Endothelial cell of umbilical vein (primary cell): Measurements from ENCODE around the gene CDK19. TPM values are rescaled to one million over a fixed set of nuclear protein-coding genes. Genes with fewer than 3 reads are reported as not detected.

Experiments used
- BruUV-seq: library from RNA; stranded (reverse); fragments of 400-500 nt; replicated peaks from 2 replicates; lab custom pipeline; 2021; lab: Mats Ljungman, UMichigan
- CTCF ChIA-PET: fragments of 300-600, 350-600 bp; sonication (Branson Sonifier 250); formaldehyde crosslinking; loops from one replicate; lab custom pipeline; 2021; ENCODE audit warnings: antibody characterized with exemption, inconsistent platforms; lab: Charles Lee
- POLR2A ChIA-PET: fragments of 300-600, 350-600 bp; sonication (Branson Sonifier 250); formaldehyde crosslinking; loops from one replicate; lab custom pipeline; 2021; ENCODE audit warnings: antibody characterized with exemption, inconsistent platforms; lab: Charles Lee
- DNase-seq: peaks from one replicate; pipeline ENCODE4 v3.0.0-alpha.2; 2011; ENCODE audit warnings: low read depth, low spot score
- FAIRE-seq: peaks from 2 replicates; lab custom pipeline; 2011; peaks lifted over from hg19 to GRCh38; lab: Jason Lieb, UNC
- H2AFZ ChIP-seq: 2 replicates; pipeline ENCODE4 v1.6.0; 2012; ENCODE audit warnings: low read depth, low read length, control low read depth, inconsistent platforms
- H3K27ac ChIP-seq: 2 replicates; pipeline ENCODE4 v1.5.1; 2011; ENCODE audit warnings: low read depth, mild to moderate bottlenecking, control low read depth, low read length, moderate library complexity; ENCODE audit not compliant: insufficient read depth
- H3K27me3 ChIP-seq, 2 experiments: 2 replicates each; pipeline versions ENCODE4 v1.6.0 to v1.6.1; 2011; ENCODE audit warnings: low read length in 2 of 2, mixed read lengths in 1 of 2; ENCODE audit not compliant: control insufficient read depth in 2 of 2, insufficient read depth in 2 of 2
- H3K36me3 ChIP-seq, 2 experiments: 2 replicates in 1 of 2; 3 replicates in 1 of 2; pipeline ENCODE4 v1.5.1; 2011; ENCODE audit warnings: low read length in 2 of 2, mild to moderate bottlenecking in 1 of 2, moderate library complexity in 1 of 2; ENCODE audit not compliant: control insufficient read depth in 2 of 2, insufficient read depth in 2 of 2; ENCODE audit errors: extremely low read depth in 1 of 2
- H3K4me1 ChIP-seq: 3 replicates; pipeline ENCODE4 v1.5.1; 2011; ENCODE audit warnings: mild to moderate bottlenecking, low read length; ENCODE audit not compliant: control insufficient read depth, insufficient read depth; ENCODE audit errors: extremely low read depth
- H3K4me2 ChIP-seq: 2 replicates; pipeline ENCODE4 v1.6.1; 2011; ENCODE audit warnings: low read length, control low read depth, mixed read lengths; ENCODE audit not compliant: insufficient read depth
- H3K4me3 ChIP-seq, 3 experiments: fragments of 200-600 bp in 1 of 3; sonication (generic), shearing (Covaris generic) in 1 of 3; replicated peaks in 1 of 3; 2 replicates each; pipeline ENCODE4 v1.5.1; 2011 to 2016; ENCODE audit warnings: control low read depth in 3 of 3, low read length in 3 of 3, mild to moderate bottlenecking in 2 of 3, inconsistent platforms in 1 of 3, low read depth in 1 of 3, moderate library complexity in 1 of 3; ENCODE audit not compliant: insufficient read depth in 1 of 3
- H3K79me2 ChIP-seq: 2 replicates; pipeline ENCODE4 v1.6.0; 2012; ENCODE audit warnings: low read length, inconsistent platforms; ENCODE audit not compliant: control insufficient read depth, insufficient read depth
- H3K9ac ChIP-seq: replicated peaks from 2 replicates; pipeline ENCODE3; 2011; ENCODE audit warnings: low read length, control low read depth; ENCODE audit not compliant: insufficient read depth; ENCODE audit errors: extremely low read depth
- H3K9me1 ChIP-seq: replicated peaks from 3 replicates; pipeline ENCODE4 v1.6.0; 2011; ENCODE audit warnings: mild to moderate bottlenecking, low read length; ENCODE audit not compliant: control insufficient read depth, insufficient read depth; ENCODE audit errors: extremely low read depth
- H3K9me3 ChIP-seq: replicated peaks from 2 replicates; pipeline ENCODE4 v1.5.1; 2012; ENCODE audit warnings: low read length, inconsistent platforms; ENCODE audit not compliant: control insufficient read depth, insufficient read depth
- H4K20me1 ChIP-seq: replicated peaks from 2 replicates; pipeline ENCODE3; 2011; ENCODE audit warnings: mild to moderate bottlenecking, low read length; ENCODE audit not compliant: control insufficient read depth, insufficient read depth; ENCODE audit errors: extremely low read depth
- CTCF ChIP-seq, 2 donors: IDR thresholded peaks; 1 replicate in 1 of 2; 2 replicates in 1 of 2; pipeline ENCODE4 v1.5.1; 2011; ENCODE audit warnings: low read length in 2 of 2, mild to moderate bottlenecking in 2 of 2, moderate library complexity in 2 of 2, control low read depth in 1 of 2, inconsistent platforms in 1 of 2, low read depth in 1 of 2; ENCODE audit not compliant: insufficient read depth in 1 of 2; ENCODE audit errors: extremely low read depth in 1 of 2
- EZH2 ChIP-seq: IDR thresholded peaks from 2 replicates; pipeline ENCODE4 v1.6.1; 2012; ENCODE audit warnings: borderline replicate concordance, low read depth, mild to moderate bottlenecking, moderate library complexity, low read length, inconsistent platforms; ENCODE audit not compliant: severe bottlenecking
- FOS ChIP-seq: IDR thresholded peaks from 2 replicates; pipeline ENCODE4 v1.6.1; 2011; ENCODE audit warnings: mild to moderate bottlenecking, low read length, moderate library complexity, borderline replicate concordance; ENCODE audit not compliant: insufficient read depth
- GATA2 ChIP-seq: IDR thresholded peaks from 2 replicates; pipeline ENCODE4 v1.7.0; 2011; ENCODE audit warnings: low read depth, mild to moderate bottlenecking, moderate library complexity, mixed read lengths, low read length; ENCODE audit not compliant: insufficient read length, insufficient read depth
- JUN ChIP-seq: IDR thresholded peaks from 2 replicates; pipeline ENCODE4 v1.6.1; 2011; ENCODE audit warnings: borderline replicate concordance, low read depth; ENCODE audit not compliant: insufficient read length, insufficient read depth
- MAX ChIP-seq: IDR thresholded peaks from 2 replicates; pipeline ENCODE4 v1.6.1; 2011; ENCODE audit not compliant: insufficient read depth, insufficient read length
- MYC ChIP-seq: IDR thresholded peaks from one replicate; pipeline ENCODE4 v1.6.1; 2011; ENCODE audit warnings: mild to moderate bottlenecking, low read depth, low read length
- POLR2A ChIP-seq: IDR thresholded peaks from 2 replicates; pipeline ENCODE4 v1.6.1; 2012; ENCODE audit warnings: low read depth, mild to moderate bottlenecking, control low read depth, low read length
- POLR2AphosphoS5 ChIP-seq: IDR thresholded peaks from 2 replicates; pipeline ENCODE4 v1.6.1; 2012; ENCODE audit warnings: low read depth, mild to moderate bottlenecking, control low read depth, low read length, moderate library complexity; ENCODE audit not compliant: insufficient read depth
- dilution Hi-C: fragments of 300-500 bp; cut with MboI; formaldehyde crosslinking; loops from one replicate; pipeline ENCODE4 v1.15.0; 2019; ENCODE audit warnings: low sequenced_read_pairs; ENCODE audit not compliant: extremely low pct_ligation_motif_present
- intact Hi-C: fragments of 100-400 bp; cut with micrococcal nuclease; formaldehyde crosslinking; loops from one replicate; pipeline ENCODE4 v1.10.0; 2022
- polyA plus RNA-seq, 4 experiments: library from polyadenylated mRNA; depleted of rRNA in 3 of 4; stranded (reverse) in 3 of 4; unstranded in 1 of 4; fragments of >200 nt; gene quantifications; 2 replicates each; pipeline versions ENCODE4 v1.2.1 to v1.2.3, GENCODE V29; 2011 to 2012; ENCODE audit warnings: missing spikeins in 1 of 4
- total RNA-seq: library from RNA; stranded (reverse); gene quantifications from 2 replicates; pipeline ENCODE4 v1.2.3, GENCODE V29; 2021

The CDK19 gene
- total and polyA plus RNA-seq, 2 donors (not counting 3 experiments of a cell fraction or from before 2014, with no cell fraction given): 4.6 to 12.1 TPM

- CTCF ChIA-PET: interaction anchor here (2.3 kb wide), 1 partner anchor 13 kb away, joined by 6 read pairs; no protein-coding TSS in a partner anchor
- FAIRE-seq: no peak
Measured at GRCh38 chr6:110746680-110747079, 68.6 kb downstream of the CDK19 start.

More at GRCh38 chr6:110746680-110747079, 68.6 kb downstream of the CDK19 start:
- Histone ChIP-seq H3K4me1 (no peaks in the 10 kb centered on the region), H3K9me1 (no peaks in the 10 kb centered on the region), H3K27me3 (no peaks in the 10 kb centered on the region), H3K9ac (no peak overlapping the region), H3K36me3 (no peaks in the 10 kb centered on the region), H3K9me3 (no peaks in the 10 kb centered on the region), H3K27ac (no peak overlapping the region), H3K79me2 (no peaks in the 10 kb centered on the region), H3K4me2 (no peak overlapping the region), H3K4me3 (no peak overlapping the region), H4K20me1 (no peaks in the 10 kb centered on the region), H2AFZ (no peak overlapping the region)
- intact Hi-C loops (no loop called here), dilution Hi-C loops (no loop called here)
- no TSS peak for BruUV-seq
- POLR2A ChIA-PET: no interaction called here
- no peak for DNase-seq
- TF ChIP-seq GATA2: no peak
- no peak for TF ChIP-seq POLR2A
- TF ChIP-seq MAX: no peak
- TF ChIP-seq CTCF (IDR thresholded peaks at IDR 0.05; ENCODE audit: extremely low read depth in 1 of 2, insufficient read depth in 1 of 2, low read depth in 1 of 2, low read length in 2 of 2): no peak
- TF ChIP-seq POLR2AphosphoS5: no peak
- TF ChIP-seq MYC: no peak
- TF ChIP-seq FOS: no peak
- no peak for TF ChIP-seq JUN
- TF ChIP-seq EZH2: no peak
